NCI-H1694 (cell line): Measurements from ENCODE around the gene GPR161.

Experiments used
- DNase-seq: peaks from one replicate; lab custom pipeline; 2025; lab: John Stamatoyannopoulos, UW

The GPR161 gene

GRCh38 chr1:168148916-168149315 is 12.2 kb upstream of the GPR161 start:
- no peak for DNase-seq

- no peak for DNase-seq
Measured at GRCh38 chr1:168146626-168147025, 9.9 kb upstream of the GPR161 start.

- DNase-seq, result no peak
Measured at GRCh38 chr1:168146160-168146539, 9.4 kb upstream of the GPR161 start.

GRCh38 chr1:168145184-168146159 is 8.7 kb upstream of the GPR161 start:
- DNase-seq, result peak; percentile 78

GRCh38 chr1:168141871-168142385 is 5.2 kb upstream of the GPR161 start:
- DNase-seq, result no peak

- DNase-seq, result no peak
Measured at GRCh38 chr1:168139070-168139469, 2.3 kb upstream of the GPR161 start.

- DNase-seq, result no peak
Measured at GRCh38 chr1:168138134-168138533, 1.4 kb upstream of the GPR161 start.

- no peak for DNase-seq
Measured at GRCh38 chr1:168137515-168137821, 738 bp upstream of the GPR161 start.

- no peak for DNase-seq
Measured at GRCh38 chr1:168135921-168136708, 615 bp downstream of the GPR161 start.

- DNase-seq, result no peak
Measured at GRCh38 chr1:168135116-168135920, 1.4 kb downstream of the GPR161 start.

GRCh38 chr1:168134642-168135041 is 2.1 kb downstream of the GPR161 start:
- DNase-seq, result no peak

- DNase-seq, result no peak
Measured at GRCh38 chr1:168134132-168134531, 2.6 kb downstream of the GPR161 start.

- DNase-seq, result no peak
Measured at GRCh38 chr1:168129933-168130332, 6.8 kb downstream of the GPR161 start.

GRCh38 chr1:168127503-168127902 is 9.2 kb downstream of the GPR161 start:
- no peak for DNase-seq

- DNase-seq, result no peak
Measured at GRCh38 chr1:168125051-168125450, 11.7 kb downstream of the GPR161 start.

- DNase-seq, result no peak
Measured at GRCh38 chr1:168121401-168122011, 15.2 kb downstream of the GPR161 start.

- no peak for DNase-seq
Measured at GRCh38 chr1:168119750-168120149, 17.0 kb downstream of the GPR161 start.

- DNase-seq, result no peak
Measured at GRCh38 chr1:168116327-168116799, 20.4 kb downstream of the GPR161 start.

- no peak for DNase-seq
Measured at GRCh38 chr1:168114845-168115244, 21.9 kb downstream of the GPR161 start.

- DNase-seq, result peak; percentile 43
Measured at GRCh38 chr1:168112673-168113305, 23.9 kb downstream of the GPR161 start.
